ENCODE measurements around the gene HOXD9.

The HOXD9 gene

GRCh38 chr2:176157499-176158185, 35.1 kb downstream of the HOXD9 start:
- no peak for TF ChIP-seq CTCF (IDR thresholded peaks at IDR 0.05; ENCODE audit: low read depth, low read length)
- peak overlapping the region; percentile 32 for H3K4me3 ChIP-seq (ENCODE audit: low read depth, low read length)
- in situ Hi-C loops (cut with HindIII; ENCODE audit: low sequenced_read_pairs) = no loop called here
- no peak for DNase-seq (ENCODE audit: low read depth, low spot score)

DNA sequence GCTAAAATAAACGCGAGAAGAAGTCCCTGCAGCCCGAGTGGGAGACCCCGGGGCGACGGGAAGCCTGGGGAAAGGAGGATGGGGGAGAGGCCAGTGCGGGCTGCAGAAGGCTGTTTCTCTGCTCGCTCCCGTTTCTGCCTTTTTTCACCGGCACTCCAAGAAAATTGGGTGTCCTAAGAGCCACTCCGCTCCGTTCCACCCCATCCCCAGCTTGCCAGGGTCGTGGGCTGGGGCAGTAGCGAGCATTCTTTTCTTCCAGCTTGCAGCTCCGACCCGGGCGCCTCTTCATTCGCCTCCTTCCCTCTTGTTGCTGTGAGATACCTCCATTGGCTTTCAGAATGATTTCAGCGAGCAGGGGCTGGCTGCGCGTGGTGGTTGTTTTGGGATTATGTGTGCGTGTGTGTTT, 35.7 kb downstream of the HOXD9 start:
- in situ Hi-C loops (cut with HindIII; ENCODE audit: low sequenced_read_pairs) = no loop called here
- TF ChIP-seq CTCF (IDR thresholded peaks at IDR 0.05; ENCODE audit: low read depth, low read length) = no peak
- H3K4me3 ChIP-seq (ENCODE audit: low read depth, low read length) = peak overlapping the region; percentile 32
- DNase-seq (ENCODE audit: low read depth, low spot score) = no peak

DNA sequence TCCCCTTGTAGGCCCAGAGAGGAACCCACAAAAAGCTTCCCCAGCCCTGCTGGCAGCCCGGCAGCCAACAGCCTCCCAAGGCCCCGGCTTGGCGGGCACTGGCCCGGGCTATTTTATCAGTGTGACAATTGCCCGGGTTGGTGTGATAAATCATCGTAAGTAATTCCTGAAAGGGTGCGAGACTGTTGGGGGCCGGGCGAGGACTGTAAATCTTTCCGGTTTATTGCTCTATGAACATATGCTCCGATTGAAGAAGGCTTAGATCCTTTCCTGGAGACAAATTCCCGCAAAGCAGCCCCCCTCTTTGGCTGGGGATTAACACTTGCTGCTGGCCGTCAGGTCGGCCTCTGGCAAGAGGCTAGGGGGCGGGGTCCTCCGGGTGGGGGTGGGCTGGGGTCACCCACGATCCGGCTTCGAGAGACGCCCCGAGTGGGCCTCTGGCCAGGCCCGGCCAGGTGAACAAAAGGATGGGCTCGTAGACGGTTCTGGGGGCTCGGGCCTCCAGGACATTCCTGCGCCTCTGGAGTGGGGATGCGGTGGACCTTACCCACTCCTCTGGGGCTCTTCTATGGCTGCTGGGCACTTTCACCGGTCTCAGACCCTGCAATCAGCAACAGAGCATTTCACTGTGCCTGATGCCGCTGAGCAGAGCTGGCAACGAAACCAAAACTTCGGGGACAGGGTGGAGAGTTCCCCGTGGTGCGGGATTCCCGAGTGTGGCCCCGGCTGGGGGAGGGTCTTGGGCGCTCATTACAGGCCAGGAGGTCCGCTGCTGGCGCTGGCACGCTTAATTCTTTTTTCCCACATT, 36.5 kb downstream of the HOXD9 start:
- DNase-seq (ENCODE audit: low read depth, low spot score) = no peak
- in situ Hi-C loops (cut with HindIII; ENCODE audit: low sequenced_read_pairs) = no loop called here
- no peak for TF ChIP-seq CTCF (IDR thresholded peaks at IDR 0.05; ENCODE audit: low read depth, low read length)
- H3K4me3 ChIP-seq (ENCODE audit: low read depth, low read length) = no peak overlapping the region

DNA sequence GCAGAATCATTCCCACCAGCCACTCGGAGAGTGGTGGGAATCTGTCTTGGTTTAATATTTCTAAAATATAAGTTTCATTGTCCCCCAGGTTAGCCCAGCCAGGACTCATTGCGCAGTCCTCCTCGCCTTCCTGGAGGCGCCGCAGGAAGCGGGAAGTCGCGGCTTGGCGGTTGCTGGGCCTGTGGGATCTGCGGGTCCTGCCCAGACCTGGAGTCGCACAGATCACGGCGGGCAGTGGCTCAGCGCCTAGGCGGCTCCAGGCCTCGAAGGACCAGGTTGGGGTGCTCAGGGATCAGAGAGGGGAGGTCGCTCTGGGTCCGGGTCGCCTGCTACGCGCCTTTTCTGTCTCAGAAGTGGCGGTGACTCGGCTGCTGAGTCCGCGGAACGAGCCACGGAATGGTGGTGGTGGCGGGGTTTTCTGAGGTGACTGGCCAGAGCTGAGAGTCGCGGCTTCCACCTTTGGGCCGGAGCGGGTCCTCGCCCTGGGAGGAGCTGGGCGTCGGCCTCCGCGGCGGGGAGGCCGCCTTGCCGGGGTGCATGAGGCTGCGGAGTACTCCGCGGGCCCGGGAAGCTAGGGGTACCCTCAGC, 37.2 kb downstream of the HOXD9 start:
- no peak for DNase-seq (ENCODE audit: low read depth, low spot score)
- in situ Hi-C loops (cut with HindIII; ENCODE audit: low sequenced_read_pairs) = no loop called here
- H3K4me3 ChIP-seq (ENCODE audit: low read depth, low read length) = no peak overlapping the region
- TF ChIP-seq CTCF (IDR thresholded peaks at IDR 0.05; ENCODE audit: low read depth, low read length) = no peak

DNA sequence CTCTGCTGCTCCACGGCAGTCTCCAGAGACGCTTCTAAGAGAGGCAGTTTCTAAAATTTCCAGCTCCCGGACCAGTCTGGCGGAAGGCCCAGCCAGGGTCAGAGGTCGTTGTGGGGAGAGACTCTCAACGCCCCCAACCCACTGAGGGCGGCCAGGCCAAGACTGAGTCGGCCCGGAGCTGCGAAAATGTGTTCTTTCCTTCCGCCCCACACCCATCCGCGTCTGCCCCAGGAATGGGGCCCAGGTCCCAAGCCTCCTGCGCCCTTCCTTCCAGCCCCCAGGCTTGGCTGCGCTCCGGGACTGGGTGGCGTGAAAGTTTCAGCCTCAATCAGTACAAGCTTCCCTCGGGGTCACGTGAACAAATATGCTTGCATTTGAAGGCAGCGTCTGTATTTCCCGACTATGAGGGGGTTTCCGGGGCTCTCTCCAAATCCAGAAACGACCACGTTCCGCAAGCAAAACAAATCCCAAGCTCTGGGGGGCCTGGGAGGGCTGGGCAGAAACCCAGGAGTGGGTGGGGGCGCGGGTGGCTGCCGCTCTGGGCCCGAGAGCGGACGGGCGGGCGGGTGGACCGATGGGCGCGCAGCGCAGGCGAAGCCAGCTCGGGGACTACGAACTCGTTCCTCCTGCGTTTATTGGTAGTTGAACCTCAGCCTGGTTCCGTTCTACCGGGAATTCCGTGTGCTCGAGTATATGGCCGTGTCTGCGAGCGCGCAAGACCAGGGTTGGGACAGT, 37.9 kb downstream of the HOXD9 start:
- in situ Hi-C loops (cut with HindIII; ENCODE audit: low sequenced_read_pairs) = no loop called here
- TF ChIP-seq CTCF (IDR thresholded peaks at IDR 0.05; ENCODE audit: low read depth, low read length) = no peak

More for the DNA sequence above, 37.9 kb downstream of the HOXD9 start:
- no peak for DNase-seq (ENCODE audit: low read depth, low spot score)
- H3K4me3 ChIP-seq (ENCODE audit: low read depth, low read length) = no peak overlapping the region
